Bronchial epithelial cell (primary cell): Measurements from ENCODE around the gene NR2F2. TPM values are rescaled to one million over a fixed set of nuclear protein-coding genes. Genes with fewer than 3 reads are reported as not detected.

Experiments
- DNase-seq: peaks from one replicate; pipeline ENCODE4 v3.0.0-alpha.2; 2010; ENCODE audit warnings: low read depth
- FAIRE-seq: peaks from 2 replicates; lab custom pipeline; 2011; peaks lifted over from hg19 to GRCh38; lab: Jason Lieb, UNC
- H3K27me3 ChIP-seq: 2 replicates; pipeline ENCODE4 v1.5.1; 2011; ENCODE audit warnings: low read length; ENCODE audit not compliant: control insufficient read depth, insufficient read depth
- H3K36me3 ChIP-seq: 2 replicates; pipeline ENCODE4 v1.5.1; 2011; ENCODE audit warnings: low read length; ENCODE audit not compliant: control insufficient read depth, insufficient read depth
- H3K4me3 ChIP-seq: 2 replicates; pipeline ENCODE4 v1.5.1; 2011; ENCODE audit warnings: mild to moderate bottlenecking, low read depth, low read length, control low read depth
- total RNA-seq: library from RNA; depleted of rRNA; stranded (reverse); fragments of >200 nt; gene quantifications from 2 replicates; pipeline ENCODE4 v1.2.1, GENCODE V29; 2014
- TF ChIP-seq, protein P1 (sequence below): IDR thresholded peaks from 2 replicates; pipeline ENCODE4 v1.5.1; 2011; ENCODE audit warnings: mild to moderate bottlenecking, moderate library complexity, low read length, control low read depth, inconsistent platforms; ENCODE audit not compliant: insufficient read depth, severe bottlenecking

NR2F2 gene
- total RNA-seq, 1 donor from 2014 or later: 1.6 TPM

DNA sequence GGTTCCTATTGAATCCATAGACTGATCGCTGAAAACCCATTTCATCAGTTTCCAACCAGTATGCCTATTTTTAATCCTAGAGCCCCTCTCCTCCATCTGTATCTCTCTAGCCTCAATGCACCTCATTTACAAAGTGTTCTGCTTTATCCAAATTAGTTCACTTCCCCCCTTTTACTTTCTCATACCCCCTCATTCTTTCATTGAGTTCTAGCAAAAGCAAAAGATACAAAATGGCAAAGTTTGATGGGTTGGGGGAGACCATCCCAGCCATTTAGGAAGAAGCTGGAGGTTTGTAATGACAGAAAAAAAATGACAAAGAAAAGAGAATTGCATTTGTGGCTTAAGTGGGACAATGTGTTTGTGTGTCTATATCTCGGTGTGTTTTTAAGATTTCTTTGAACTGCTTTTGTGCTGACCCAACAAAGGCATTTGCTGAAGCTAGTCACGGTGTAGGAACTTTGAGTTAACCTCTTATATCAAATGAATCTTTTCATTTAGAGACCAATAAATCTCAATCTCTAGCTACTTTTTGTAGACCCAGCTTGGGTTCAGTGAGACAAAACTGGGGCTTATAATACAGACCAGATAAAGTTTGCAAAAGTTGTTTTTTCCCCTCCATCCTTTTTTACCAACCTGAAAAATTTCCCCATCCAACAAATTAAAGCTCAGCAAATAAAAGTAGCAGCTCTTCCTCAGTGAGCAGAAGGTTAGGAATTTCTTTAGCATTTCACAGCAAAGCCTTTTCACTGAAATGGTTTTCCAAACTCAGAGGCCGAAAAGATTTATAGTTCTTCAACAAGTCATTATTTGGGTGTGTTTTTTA is 18.7 kb downstream of the NR2F2 start:
- TF ChIP-seq, protein P1, sequence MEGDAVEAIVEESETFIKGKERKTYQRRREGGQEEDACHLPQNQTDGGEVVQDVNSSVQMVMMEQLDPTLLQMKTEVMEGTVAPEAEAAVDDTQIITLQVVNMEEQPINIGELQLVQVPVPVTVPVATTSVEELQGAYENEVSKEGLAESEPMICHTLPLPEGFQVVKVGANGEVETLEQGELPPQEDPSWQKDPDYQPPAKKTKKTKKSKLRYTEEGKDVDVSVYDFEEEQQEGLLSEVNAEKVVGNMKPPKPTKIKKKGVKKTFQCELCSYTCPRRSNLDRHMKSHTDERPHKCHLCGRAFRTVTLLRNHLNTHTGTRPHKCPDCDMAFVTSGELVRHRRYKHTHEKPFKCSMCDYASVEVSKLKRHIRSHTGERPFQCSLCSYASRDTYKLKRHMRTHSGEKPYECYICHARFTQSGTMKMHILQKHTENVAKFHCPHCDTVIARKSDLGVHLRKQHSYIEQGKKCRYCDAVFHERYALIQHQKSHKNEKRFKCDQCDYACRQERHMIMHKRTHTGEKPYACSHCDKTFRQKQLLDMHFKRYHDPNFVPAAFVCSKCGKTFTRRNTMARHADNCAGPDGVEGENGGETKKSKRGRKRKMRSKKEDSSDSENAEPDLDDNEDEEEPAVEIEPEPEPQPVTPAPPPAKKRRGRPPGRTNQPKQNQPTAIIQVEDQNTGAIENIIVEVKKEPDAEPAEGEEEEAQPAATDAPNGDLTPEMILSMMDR: no peak
- Histone ChIP-seq H3K36me3 (peaks cover 2% of the 10 kb centered on the region), H3K4me3 (no peak overlapping the region), H3K27me3 (no peaks in the 10 kb centered on the region)
- no peak for FAIRE-seq
- no peak for DNase-seq

DNA sequence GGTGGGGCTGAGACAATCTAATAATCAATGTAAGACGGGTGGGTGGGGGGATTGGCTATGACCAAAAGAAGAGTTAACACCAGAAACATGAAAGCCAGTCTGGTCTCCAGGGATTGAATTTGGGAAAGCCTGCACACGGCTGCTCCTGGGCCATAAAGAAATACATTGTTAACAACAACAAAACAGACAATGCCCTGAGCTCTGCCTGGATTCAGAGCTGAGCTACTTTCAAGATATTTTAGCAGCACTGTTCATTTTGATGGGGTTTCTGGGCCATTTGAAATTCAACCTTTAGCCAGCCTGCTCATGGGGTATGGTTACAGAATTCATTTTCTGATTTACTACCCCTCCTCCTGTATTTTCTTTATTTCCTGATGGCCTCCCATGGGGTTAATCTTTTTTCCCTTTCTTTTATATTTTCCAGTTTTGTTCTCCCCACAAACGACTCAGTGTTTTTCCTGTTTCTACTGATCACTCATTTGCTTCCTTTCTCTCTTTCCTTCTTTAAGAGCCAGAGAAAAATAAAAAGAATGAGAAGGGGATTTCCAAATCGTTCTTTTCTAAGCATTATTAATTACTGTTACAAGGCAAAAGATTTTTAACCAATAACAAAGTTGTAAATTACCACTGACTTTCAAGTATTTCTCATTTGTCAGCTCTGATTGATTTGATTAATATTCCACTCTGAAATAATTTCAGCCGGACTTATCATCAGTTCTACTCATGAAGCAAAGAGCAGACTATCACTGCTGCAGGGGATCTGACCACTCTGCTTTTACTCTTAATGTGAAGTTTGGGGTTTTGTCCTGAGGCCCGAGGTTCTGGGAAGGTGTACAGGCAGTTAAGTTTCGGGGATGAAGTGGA is 19.6 kb downstream of the NR2F2 start:
- Histone ChIP-seq H3K4me3 (no peak overlapping the region), H3K36me3 (peaks cover 2% of the 10 kb centered on the region), H3K27me3 (no peaks in the 10 kb centered on the region)
- DNase-seq: no peak
- no peak for FAIRE-seq
- TF ChIP-seq, protein P1: no peak

- no peak overlapping the region for H3K4me3 ChIP-seq
- H3K36me3 ChIP-seq: peaks cover 2% of the 10 kb centered on the region
These were observed 20.6 kb downstream of the NR2F2 start for GRCh38 chr15:96350934-96351724.

GRCh38 chr15:96351761-96352603 is 21.5 kb downstream of the NR2F2 start:
- Histone ChIP-seq H3K4me3 (no peak overlapping the region), H3K36me3 (peaks cover 2% of the 10 kb centered on the region), H3K27me3 (no peaks in the 10 kb centered on the region)
- TF ChIP-seq, protein P1: no peak
- FAIRE-seq (no peak), DNase-seq (no peak)

More at GRCh38 chr15:96350934-96351724, 20.6 kb downstream of the NR2F2 start:
- DNase-seq (no peak), FAIRE-seq (no peak)
- no peaks in the 10 kb centered on the region for H3K27me3 ChIP-seq
- TF ChIP-seq, protein P1: no peak
